ENCODE data around the gene PITRM1. TPM values are rescaled to one million over a fixed set of nuclear protein-coding genes. Genes with fewer than 3 reads are reported as not detected.

Gene PITRM1
- total RNA-seq, 2 experiments from 2014 or later: 34.6 to 40.3 TPM

DNA sequence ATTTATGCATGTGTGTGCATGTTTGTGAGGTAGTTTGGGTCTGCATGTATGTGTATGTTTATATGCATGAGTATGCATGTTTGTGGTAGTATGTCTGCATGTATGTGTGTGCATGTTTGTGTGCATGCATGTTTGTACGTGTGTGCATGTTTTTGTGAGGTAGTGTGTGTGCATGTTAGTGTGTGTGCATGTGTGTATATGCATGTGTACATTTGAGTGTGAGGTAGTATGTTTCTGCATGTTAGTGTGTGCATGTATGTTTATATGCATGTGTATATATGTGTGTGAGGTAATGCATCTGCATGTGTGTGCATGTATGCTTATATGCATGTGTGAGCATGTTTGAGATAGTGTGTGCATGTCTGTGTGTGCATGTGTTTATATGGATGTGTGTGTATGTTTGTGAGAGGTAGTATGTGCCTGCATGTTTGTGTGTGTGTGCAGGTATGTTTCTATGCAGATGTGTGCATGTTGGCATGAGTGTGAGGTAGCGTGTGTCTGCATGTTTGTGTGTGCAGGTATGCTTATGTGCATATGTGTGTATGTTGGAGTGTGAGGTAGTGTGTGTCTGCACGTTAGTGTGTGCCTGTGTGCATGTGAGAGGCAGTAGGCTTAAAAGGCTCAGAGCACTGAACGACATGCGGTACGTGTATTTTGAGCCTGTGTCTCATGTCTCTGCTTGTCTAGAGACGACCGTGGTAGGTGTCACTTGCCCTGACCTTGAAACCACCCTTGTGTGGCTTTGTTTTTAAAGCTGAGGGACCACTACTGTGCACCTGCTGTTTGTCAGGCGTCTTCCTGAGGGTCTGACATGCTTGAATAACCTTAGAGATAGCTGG is 61.6 kb downstream of the PITRM1 start:
- CTCF ChIA-PET (ENCODE audit: unreplicated experiment): no interaction called here
- H3K36me3 ChIP-seq (ENCODE audit: insufficient read depth, low read length): peaks cover 86% of the 10 kb centered on the region
- POLR2A ChIA-PET: no interaction called here

DNA sequence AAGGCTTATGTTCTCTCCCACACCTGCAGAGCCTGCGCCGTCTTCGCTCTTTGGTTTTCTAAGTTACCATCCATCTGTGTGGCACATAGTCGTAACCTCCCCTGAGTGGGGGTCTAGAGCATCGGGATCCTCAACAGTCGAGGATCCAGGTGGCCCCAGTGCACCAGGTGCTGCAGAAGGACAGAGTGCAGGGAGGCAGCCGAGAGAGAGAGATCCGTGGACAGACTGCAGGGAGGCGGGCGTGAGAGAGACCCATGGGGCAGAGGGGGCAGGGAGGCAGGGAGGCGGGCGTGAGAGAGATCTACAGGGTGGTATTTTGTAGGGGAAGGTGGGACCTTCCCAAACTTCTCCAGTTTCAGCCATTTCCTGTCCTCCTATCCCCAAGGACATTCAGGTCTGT is 62.9 kb downstream of the PITRM1 start:
- Histone ChIP-seq H2AFZ (ENCODE audit: low read length) (no peak overlapping the region), H3K4me1 (ENCODE audit: insufficient read depth, low read length, poor library complexity, severe bottlenecking) (no peaks in the 10 kb centered on the region), H3K9me2 (ENCODE audit: insufficient read depth, low read length) (no peaks in the 10 kb centered on the region), H3K9me3 (ENCODE audit: low read length) (no peaks in the 10 kb centered on the region), H4K20me1 (ENCODE audit: insufficient read depth, low read length) (no peaks in the 10 kb centered on the region), H3K27ac (ENCODE audit: low read depth, low read length, poor library complexity, severe bottlenecking) (no peak overlapping the region), H3K4me2 (ENCODE audit: low read length) (no peak overlapping the region), H3K79me2 (ENCODE audit: insufficient read depth, low read depth, low read length) (no peaks in the 10 kb centered on the region), H3K36me3 (ENCODE audit: insufficient read depth, low read length) (peaks cover 89% of the 10 kb centered on the region), H3K4me3 (ENCODE audit: low read depth, low read length, poor library complexity, severe bottlenecking) (no peak overlapping the region)
- no TSS peak for BruUV-seq (replicated peaks)
- intact Hi-C loops (cut with micrococcal nuclease; ENCODE audit: unreplicated experiment): no loop called here
- ChIA-PET POLR2A (no interaction called here), CTCF (ENCODE audit: unreplicated experiment) (no interaction called here)
- no peak for DNase-seq (ENCODE audit: low spot score)
- TF ChIP-seq EZH2phosphoT487 (IDR thresholded peaks at IDR 0.05; ENCODE audit: borderline replicate concordance, low read depth, low read length) (no peak), CTCF (conservative IDR thresholded peaks at IDR 0.05; ENCODE audit: low read length) (no peak)

More for the DNA sequence above, 61.6 kb downstream of the PITRM1 start:
- no peak overlapping the region for H3K27ac ChIP-seq (ENCODE audit: low read depth, low read length, poor library complexity, severe bottlenecking)
- H3K4me3 ChIP-seq (ENCODE audit: low read depth, low read length, poor library complexity, severe bottlenecking): no peak overlapping the region
- intact Hi-C loops (cut with micrococcal nuclease; ENCODE audit: unreplicated experiment): no loop called here
- H3K9me3 ChIP-seq (ENCODE audit: low read length): no peaks in the 10 kb centered on the region
- H3K9me2 ChIP-seq (ENCODE audit: insufficient read depth, low read length): no peaks in the 10 kb centered on the region
- H4K20me1 ChIP-seq (ENCODE audit: insufficient read depth, low read length): no peaks in the 10 kb centered on the region
- H3K4me1 ChIP-seq (ENCODE audit: insufficient read depth, low read length, poor library complexity, severe bottlenecking): no peaks in the 10 kb centered on the region
- H2AFZ ChIP-seq (ENCODE audit: low read length): no peak overlapping the region
- TF ChIP-seq CTCF (conservative IDR thresholded peaks at IDR 0.05; ENCODE audit: low read length) (no peak), EZH2phosphoT487 (IDR thresholded peaks at IDR 0.05; ENCODE audit: borderline replicate concordance, low read depth, low read length) (no peak)
- H3K4me2 ChIP-seq (ENCODE audit: low read length): no peak overlapping the region
- BruUV-seq (replicated peaks): no TSS peak
- H3K79me2 ChIP-seq (ENCODE audit: insufficient read depth, low read depth, low read length): no peaks in the 10 kb centered on the region
- no peak for DNase-seq (ENCODE audit: low spot score)

DNA sequence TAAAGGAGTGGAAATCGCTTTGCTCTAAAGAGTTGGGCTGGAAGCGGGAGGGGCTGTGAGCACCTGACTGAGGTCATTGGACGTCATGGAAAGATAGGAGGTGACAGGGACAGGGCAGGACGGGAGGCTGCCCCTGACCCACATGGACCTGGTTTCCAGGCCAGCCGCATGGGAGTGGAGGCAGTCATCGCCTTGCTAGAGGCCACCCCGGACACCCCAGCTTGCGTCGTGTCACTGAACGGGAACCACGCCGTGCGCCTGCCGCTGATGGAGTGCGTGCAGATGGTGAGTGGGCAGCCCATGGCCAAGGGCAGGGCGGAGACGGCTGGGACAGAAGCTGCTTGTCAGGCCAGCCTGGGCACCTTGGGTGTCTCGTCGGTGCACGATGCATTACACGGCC is 63.4 kb downstream of the PITRM1 start:
- peaks cover 89% of the 10 kb centered on the region for H3K36me3 ChIP-seq (ENCODE audit: insufficient read depth, low read length)
- no peaks in the 10 kb centered on the region for H3K79me2 ChIP-seq (ENCODE audit: insufficient read depth, low read depth, low read length)
- ChIA-PET POLR2A (no interaction called here), CTCF (ENCODE audit: unreplicated experiment) (no interaction called here)
- no peak overlapping the region for H3K27ac ChIP-seq (ENCODE audit: low read depth, low read length, poor library complexity, severe bottlenecking)
- H3K4me1 ChIP-seq (ENCODE audit: insufficient read depth, low read length, poor library complexity, severe bottlenecking): no peaks in the 10 kb centered on the region
- H4K20me1 ChIP-seq (ENCODE audit: insufficient read depth, low read length): no peaks in the 10 kb centered on the region
- no peak for TF ChIP-seq CTCF (conservative IDR thresholded peaks at IDR 0.05; ENCODE audit: low read length)
- no peak for TF ChIP-seq EZH2phosphoT487 (IDR thresholded peaks at IDR 0.05; ENCODE audit: borderline replicate concordance, low read depth, low read length)
- H3K9me3 ChIP-seq (ENCODE audit: low read length): no peaks in the 10 kb centered on the region
- no peak for DNase-seq (ENCODE audit: low spot score)
- BruUV-seq (replicated peaks): no TSS peak
- H3K4me3 ChIP-seq (ENCODE audit: low read depth, low read length, poor library complexity, severe bottlenecking): no peak overlapping the region
- H2AFZ ChIP-seq (ENCODE audit: low read length): no peak overlapping the region
- no peak overlapping the region for H3K4me2 ChIP-seq (ENCODE audit: low read length)
- H3K9me2 ChIP-seq (ENCODE audit: insufficient read depth, low read length): no peaks in the 10 kb centered on the region
- intact Hi-C loops (cut with micrococcal nuclease; ENCODE audit: unreplicated experiment): no loop called here
